GM18507 (cell line): ENCODE results near the gene ANKRD50.
A peak's percentile ranks its signal among the peaks of the same experiment; 100 is the strongest.

Source experiments
- DNase-seq: peaks from one replicate; pipeline ENCODE4 v3.0.0; 2011; ENCODE audit warnings: low read depth; ENCODE audit not compliant: insufficient read length; ENCODE audit errors: extremely low spot score
- FAIRE-seq: peaks from 2 replicates; lab custom pipeline; 2011; peaks lifted over from hg19 to GRCh38; lab: Jason Lieb, UNC

Gene ANKRD50

GRCh38 chr4:124711471-124712371, 811 bp downstream of the ANKRD50 start:
- no peak for DNase-seq
- peak; percentile 46 for FAIRE-seq

GRCh38 chr4:124710911-124711310, 1.6 kb downstream of the ANKRD50 start:
- no peak for DNase-seq

GRCh38 chr4:124710015-124710741, 2.4 kb downstream of the ANKRD50 start:
- no peak for DNase-seq
- no peak for FAIRE-seq

More at GRCh38 chr4:124710911-124711310, 1.6 kb downstream of the ANKRD50 start:
- FAIRE-seq, result no peak

- DNase-seq (no peak), FAIRE-seq (no peak)
Observed at GRCh38 chr4:124708517-124709300, 3.8 kb downstream of the ANKRD50 start.

- FAIRE-seq, result no peak
- DNase-seq, result no peak
Observed at GRCh38 chr4:124705393-124705792, 7.1 kb downstream of the ANKRD50 start.

GRCh38 chr4:124703154-124703553, 9.4 kb downstream of the ANKRD50 start:
- DNase-seq (no peak), FAIRE-seq (peak; percentile 56)

- FAIRE-seq, result no peak
Observed at GRCh38 chr4:124697441-124697840, 15.1 kb downstream of the ANKRD50 start.

GRCh38 chr4:124696182-124696581, 16.4 kb downstream of the ANKRD50 start:
- DNase-seq (no peak), FAIRE-seq (no peak)

More at GRCh38 chr4:124697441-124697840, 15.1 kb downstream of the ANKRD50 start:
- DNase-seq, result no peak

GRCh38 chr4:124694946-124695598, 17.5 kb downstream of the ANKRD50 start:
- DNase-seq (no peak), FAIRE-seq (no peak)

- no peak for FAIRE-seq
Observed at GRCh38 chr4:124694306-124694705, 18.2 kb downstream of the ANKRD50 start.

GRCh38 chr4:124691801-124692200, 20.7 kb downstream of the ANKRD50 start:
- FAIRE-seq, result no peak
- no peak for DNase-seq

More at GRCh38 chr4:124694306-124694705, 18.2 kb downstream of the ANKRD50 start:
- no peak for DNase-seq

GRCh38 chr4:124686279-124686678, 26.3 kb downstream of the ANKRD50 start:
- FAIRE-seq (no peak), DNase-seq (no peak)

- DNase-seq, result no peak
- FAIRE-seq, result no peak
Observed at GRCh38 chr4:124685851-124686250, 26.7 kb downstream of the ANKRD50 start.

GRCh38 chr4:124684301-124684700, 28.2 kb downstream of the ANKRD50 start:
- no peak for FAIRE-seq

GRCh38 chr4:124682384-124682783, 30.1 kb downstream of the ANKRD50 start:
- no peak for FAIRE-seq
- DNase-seq, result no peak

More at GRCh38 chr4:124684301-124684700, 28.2 kb downstream of the ANKRD50 start:
- no peak for DNase-seq

GRCh38 chr4:124666496-124666895, 46.0 kb downstream of the ANKRD50 start:
- no peak for FAIRE-seq

GRCh38 chr4:124658795-124659194, 53.7 kb downstream of the ANKRD50 start:
- FAIRE-seq (no peak), DNase-seq (no peak)

More at GRCh38 chr4:124666496-124666895, 46.0 kb downstream of the ANKRD50 start:
- no peak for DNase-seq

- FAIRE-seq, result no peak
Observed at GRCh38 chr4:124650614-124651013, 61.9 kb downstream of the ANKRD50 start.

GRCh38 chr4:124647599-124647998, 64.9 kb downstream of the ANKRD50 start:
- FAIRE-seq (no peak), DNase-seq (no peak)

More at GRCh38 chr4:124650614-124651013, 61.9 kb downstream of the ANKRD50 start:
- DNase-seq, result no peak
